K562 (cell line): ENCODE measurements around the gene ALG12.

Experiments
- ARID1B ChIP-seq: fragments of 450-650 bp; IDR thresholded peaks from 2 replicates; pipeline ENCODE4 v1.6.1; 2016; ENCODE audit warnings: antibody characterized with exemption, mild to moderate bottlenecking, inconsistent platforms
- CHD1 ChIP-seq: fragments of 200-600 bp; sonication (generic); IDR thresholded peaks from one replicate; pipeline ENCODE4 v1.6.1; 2012; ENCODE audit warnings: mild to moderate bottlenecking, moderate library complexity, low read length, inconsistent platforms
- E2F4 ChIP-seq: sonication (generic); formaldehyde crosslinking; IDR thresholded peaks from 2 replicates; pipeline ENCODE4 v1.8.0; 2022; ENCODE audit warnings: mild to moderate bottlenecking, low read depth, missing genetic modification reagents
- ELF1 ChIP-seq: fragments of 200-800 bp; sonication (Bioruptor generic); IDR thresholded peaks from 2 replicates; pipeline ENCODE4 v1.6.1; 2016; ENCODE audit warnings: missing genetic modification characterization, missing compliant biosample characterization
- HES1 ChIP-seq: fragments of 450-650 bp; IDR thresholded peaks from 2 replicates; pipeline ENCODE4 v1.6.1; 2016; ENCODE audit warnings: low read depth, mild to moderate bottlenecking, moderate library complexity
- HMGXB4 ChIP-seq: sonication (generic); formaldehyde crosslinking; IDR thresholded peaks from 2 replicates; pipeline ENCODE4 v1.8.1; 2023; ENCODE audit warnings: mild to moderate bottlenecking, missing genetic modification reagents
- KDM4B ChIP-seq, 2 experiments: fragments of 450-650 bp in 1 of 2; sonication (generic) in 1 of 2; IDR thresholded peaks; 2 replicates each; pipeline ENCODE4 v1.6.1; 2016 to 2017; ENCODE audit warnings: borderline replicate concordance in 2 of 2, antibody characterized with exemption in 1 of 2, low read depth in 1 of 2, mild to moderate bottlenecking in 1 of 2
- NFIC ChIP-seq: fragments of 450-650 bp; IDR thresholded peaks from 2 replicates; pipeline ENCODE4 v1.6.1; 2017; ENCODE audit warnings: mild to moderate bottlenecking, inconsistent platforms
- POLR2A ChIP-seq: fragments of 450-650 bp; conservative IDR thresholded peaks from 2 replicates; pipeline ENCODE4 v1.6.1; 2016
- PREB ChIP-seq: sonication (generic); formaldehyde crosslinking; IDR thresholded peaks from 2 replicates; pipeline ENCODE4 v1.8.1; 2023; ENCODE audit warnings: mild to moderate bottlenecking, missing genetic modification reagents
- ZBTB40 ChIP-seq, 2 experiments: fragments of 450-650 bp in 1 of 2; sonication (generic) in 1 of 2; formaldehyde crosslinking in 1 of 2; IDR thresholded peaks; 2 replicates each; pipeline versions ENCODE4 v1.7.1 to v1.9.0; 2016 to 2022; ENCODE audit warnings: inconsistent platforms in 1 of 2, mild to moderate bottlenecking in 1 of 2, missing genetic modification reagents in 1 of 2
- ZNF3 ChIP-seq: fragments of 250-450 bp; sonication (Bioruptor Pico); IDR thresholded peaks from 2 replicates; pipeline ENCODE4 v1.5.0; 2021; ENCODE audit warnings: mild to moderate bottlenecking, moderate library complexity

GRCh38 chr22:49938565-49939136, 20.4 kb upstream of the ALG12 start:
- TF ChIP-seq HES1, result no peak
- TF ChIP-seq POLR2A, result no peak
- TF ChIP-seq HMGXB4 (CRISPR knock-in tag), result no peak
- no peak for TF ChIP-seq PREB (CRISPR knock-in tag)
- no peak for TF ChIP-seq ZNF3 (CRISPR knock-in tag)
- no peak for TF ChIP-seq KDM4B (IDR thresholded peaks at IDR 0.05; ENCODE audit: borderline replicate concordance in 2 of 2, low read depth in 1 of 2)
- no peak for TF ChIP-seq E2F4 (CRISPR knock-in tag)
- TF ChIP-seq CHD1, result no peak
- no peak for TF ChIP-seq ARID1B
- TF ChIP-seq ELF1, result no peak
- no peak for TF ChIP-seq NFIC
- TF ChIP-seq ZBTB40 (IDR thresholded peaks at IDR 0.05), result no peak
- no peak for TF ChIP-seq ZBTB40 (CRISPR knock-in tag; IDR thresholded peaks at IDR 0.05)
